Measurements from ENCODE around the gene SCN1B.
"Not testable (repeated sequence)": the region's sequence is repeated elsewhere in the genome, so short reads cannot be mapped to it uniquely, and the experiment has no call there.

SCN1B gene

GRCh38 chr19:34991542-34992333, 38.5 kb upstream of the SCN1B start:
- no peak overlapping the region for H3K4me3 ChIP-seq (ENCODE audit: severe bottlenecking)

GRCh38 chr19:34992582-34992981, 37.7 kb upstream of the SCN1B start:
- not testable (repeated sequence) for H3K36me3 ChIP-seq (ENCODE audit: low read depth); H3K27me3 ChIP-seq (ENCODE audit: insufficient read depth, poor library complexity, severe bottlenecking); H3K4me1 ChIP-seq (ENCODE audit: insufficient read depth, poor library complexity, severe bottlenecking); H3K4me3 ChIP-seq (ENCODE audit: severe bottlenecking); DNase-seq (ENCODE audit: low spot score); H3K27ac ChIP-seq (ENCODE audit: poor library complexity, severe bottlenecking); ATAC-seq (ENCODE audit: low read depth); H3K9me3 ChIP-seq (ENCODE audit: severe bottlenecking)

More at GRCh38 chr19:34991542-34992333, 38.5 kb upstream of the SCN1B start:
- TF ChIP-seq CTCF (IDR thresholded peaks at IDR 0.05; ENCODE audit: poor library complexity, severe bottlenecking): no peak
- H3K36me3 ChIP-seq (ENCODE audit: low read depth): no peaks in the 10 kb centered on the region
- H3K4me1 ChIP-seq (ENCODE audit: insufficient read depth, poor library complexity, severe bottlenecking): no peaks in the 10 kb centered on the region
- DNase-seq (ENCODE audit: low spot score) (no peak), ATAC-seq (ENCODE audit: low read depth) (no peak)
- H3K9me3 ChIP-seq (ENCODE audit: severe bottlenecking): no peaks in the 10 kb centered on the region
- H3K27ac ChIP-seq (ENCODE audit: poor library complexity, severe bottlenecking): no peak overlapping the region
- no peaks in the 10 kb centered on the region for H3K27me3 ChIP-seq (ENCODE audit: insufficient read depth, poor library complexity, severe bottlenecking)

- ATAC-seq (ENCODE audit: low read depth) (no peak), DNase-seq (ENCODE audit: low spot score) (no peak)
- Histone ChIP-seq H3K27ac (ENCODE audit: poor library complexity, severe bottlenecking) (no peak overlapping the region), H3K4me3 (ENCODE audit: severe bottlenecking) (no peak overlapping the region), H3K4me1 (ENCODE audit: insufficient read depth, poor library complexity, severe bottlenecking) (no peaks in the 10 kb centered on the region), H3K9me3 (ENCODE audit: severe bottlenecking) (no peaks in the 10 kb centered on the region), H3K36me3 (ENCODE audit: low read depth) (no peaks in the 10 kb centered on the region), H3K27me3 (ENCODE audit: insufficient read depth, poor library complexity, severe bottlenecking) (no peaks in the 10 kb centered on the region)
- TF ChIP-seq CTCF (IDR thresholded peaks at IDR 0.05; ENCODE audit: poor library complexity, severe bottlenecking): no peak
Observed at GRCh38 chr19:34994286-34994642, 36.0 kb upstream of the SCN1B start.

- no peak for TF ChIP-seq CTCF (IDR thresholded peaks at IDR 0.05; ENCODE audit: poor library complexity, severe bottlenecking)
- Histone ChIP-seq H3K4me3 (ENCODE audit: severe bottlenecking) (no peak overlapping the region), H3K27ac (ENCODE audit: poor library complexity, severe bottlenecking) (no peak overlapping the region), H3K27me3 (ENCODE audit: insufficient read depth, poor library complexity, severe bottlenecking) (no peaks in the 10 kb centered on the region), H3K36me3 (ENCODE audit: low read depth) (no peaks in the 10 kb centered on the region), H3K4me1 (ENCODE audit: insufficient read depth, poor library complexity, severe bottlenecking) (no peaks in the 10 kb centered on the region), H3K9me3 (ENCODE audit: severe bottlenecking) (no peaks in the 10 kb centered on the region)
- no peak for ATAC-seq (ENCODE audit: low read depth)
- DNase-seq (ENCODE audit: low spot score): no peak
Observed at GRCh38 chr19:34994643-34995541, 35.4 kb upstream of the SCN1B start.

GRCh38 chr19:34995551-34995950, 34.7 kb upstream of the SCN1B start:
- ATAC-seq (ENCODE audit: low read depth) (no peak), DNase-seq (ENCODE audit: low spot score) (no peak)
- no peaks in the 10 kb centered on the region for H3K27me3 ChIP-seq (ENCODE audit: insufficient read depth, poor library complexity, severe bottlenecking)
- no peak for TF ChIP-seq CTCF (IDR thresholded peaks at IDR 0.05; ENCODE audit: poor library complexity, severe bottlenecking)
- no peaks in the 10 kb centered on the region for H3K4me1 ChIP-seq (ENCODE audit: insufficient read depth, poor library complexity, severe bottlenecking)
- H3K27ac ChIP-seq (ENCODE audit: poor library complexity, severe bottlenecking): no peak overlapping the region
- H3K4me3 ChIP-seq (ENCODE audit: severe bottlenecking): no peak overlapping the region
- no peaks in the 10 kb centered on the region for H3K36me3 ChIP-seq (ENCODE audit: low read depth)
- H3K9me3 ChIP-seq (ENCODE audit: severe bottlenecking): no peaks in the 10 kb centered on the region

Measured in RWPE2 (cell line).